ENCODE measurements around the gene TMA7B. TPM values are rescaled to one million over a fixed set of nuclear protein-coding genes. Genes with fewer than 3 reads are reported as not detected.

The TMA7B gene
- total RNA-seq, 1 donor from 2014 or later, result not detected

DNA sequence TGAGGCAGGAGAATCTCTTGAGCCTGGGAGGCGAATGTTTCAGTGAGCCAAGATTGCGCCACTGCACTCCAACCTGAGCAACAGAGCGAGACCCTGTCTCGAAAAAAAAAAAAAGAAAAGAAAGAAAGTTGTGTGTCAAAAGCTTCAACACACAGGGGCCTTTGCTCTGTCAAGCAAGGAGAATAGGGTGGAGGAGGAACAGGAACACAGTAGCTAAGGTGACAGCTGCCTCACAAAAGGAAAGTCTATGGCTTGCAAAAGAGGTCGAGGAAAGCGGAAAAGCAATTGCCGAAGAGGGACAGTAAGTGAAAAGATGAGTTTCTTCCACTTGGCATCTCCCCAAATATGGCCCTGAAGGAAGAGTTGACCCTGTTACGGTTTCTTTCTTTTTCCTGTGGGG, 26.5 kb upstream of the TMA7B start:
- TF ChIP-seq, protein P1, sequence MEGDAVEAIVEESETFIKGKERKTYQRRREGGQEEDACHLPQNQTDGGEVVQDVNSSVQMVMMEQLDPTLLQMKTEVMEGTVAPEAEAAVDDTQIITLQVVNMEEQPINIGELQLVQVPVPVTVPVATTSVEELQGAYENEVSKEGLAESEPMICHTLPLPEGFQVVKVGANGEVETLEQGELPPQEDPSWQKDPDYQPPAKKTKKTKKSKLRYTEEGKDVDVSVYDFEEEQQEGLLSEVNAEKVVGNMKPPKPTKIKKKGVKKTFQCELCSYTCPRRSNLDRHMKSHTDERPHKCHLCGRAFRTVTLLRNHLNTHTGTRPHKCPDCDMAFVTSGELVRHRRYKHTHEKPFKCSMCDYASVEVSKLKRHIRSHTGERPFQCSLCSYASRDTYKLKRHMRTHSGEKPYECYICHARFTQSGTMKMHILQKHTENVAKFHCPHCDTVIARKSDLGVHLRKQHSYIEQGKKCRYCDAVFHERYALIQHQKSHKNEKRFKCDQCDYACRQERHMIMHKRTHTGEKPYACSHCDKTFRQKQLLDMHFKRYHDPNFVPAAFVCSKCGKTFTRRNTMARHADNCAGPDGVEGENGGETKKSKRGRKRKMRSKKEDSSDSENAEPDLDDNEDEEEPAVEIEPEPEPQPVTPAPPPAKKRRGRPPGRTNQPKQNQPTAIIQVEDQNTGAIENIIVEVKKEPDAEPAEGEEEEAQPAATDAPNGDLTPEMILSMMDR (IDR thresholded peaks at IDR 0.05; ENCODE audit: borderline replicate concordance), result no peak
- no peak for DNase-seq
- H3K4me3 ChIP-seq, result no peak overlapping the region
- no peaks in the 10 kb centered on the region for H3K9me3 ChIP-seq (replicated peaks)
- no peak overlapping the region for H3K27ac ChIP-seq (replicated peaks)
- H3K27me3 ChIP-seq (ENCODE audit: low read depth), result peaks cover 68% of the 10 kb centered on the region
- no peaks in the 10 kb centered on the region for H3K36me3 ChIP-seq
- intact Hi-C loops (cut with micrococcal nuclease), result no loop called here
- H3K4me1 ChIP-seq, result no peaks in the 10 kb centered on the region

DNA sequence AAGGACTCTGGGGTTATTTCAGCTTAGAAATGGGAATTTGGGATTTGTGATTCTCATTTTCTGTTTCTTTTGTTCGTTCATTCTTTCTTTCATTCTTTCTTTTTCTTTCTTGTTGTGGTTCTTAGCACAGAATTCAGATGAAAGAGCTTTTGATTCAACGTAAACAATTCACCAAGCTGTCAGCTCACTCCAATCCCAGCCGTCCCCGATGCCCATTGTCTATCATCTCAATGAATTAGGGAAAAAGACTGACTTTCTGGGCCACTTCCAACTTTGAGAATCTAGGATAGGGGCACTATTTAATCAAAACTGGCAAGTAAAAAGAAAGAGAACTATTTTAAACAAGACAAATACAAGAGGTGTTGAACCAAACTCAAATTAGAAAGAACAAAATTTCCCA, 25.1 kb upstream of the TMA7B start:
- intact Hi-C loops (cut with micrococcal nuclease), result no loop called here
- Histone ChIP-seq H3K27me3 (ENCODE audit: low read depth) (peaks cover 57% of the 10 kb centered on the region), H3K9me3 (replicated peaks) (no peaks in the 10 kb centered on the region), H3K4me1 (no peaks in the 10 kb centered on the region), H3K36me3 (no peaks in the 10 kb centered on the region), H3K4me3 (no peak overlapping the region), H3K27ac (replicated peaks) (no peak overlapping the region)
- DNase-seq, result no peak
- TF ChIP-seq, protein P1 (IDR thresholded peaks at IDR 0.05; ENCODE audit: borderline replicate concordance), result no peak

DNA sequence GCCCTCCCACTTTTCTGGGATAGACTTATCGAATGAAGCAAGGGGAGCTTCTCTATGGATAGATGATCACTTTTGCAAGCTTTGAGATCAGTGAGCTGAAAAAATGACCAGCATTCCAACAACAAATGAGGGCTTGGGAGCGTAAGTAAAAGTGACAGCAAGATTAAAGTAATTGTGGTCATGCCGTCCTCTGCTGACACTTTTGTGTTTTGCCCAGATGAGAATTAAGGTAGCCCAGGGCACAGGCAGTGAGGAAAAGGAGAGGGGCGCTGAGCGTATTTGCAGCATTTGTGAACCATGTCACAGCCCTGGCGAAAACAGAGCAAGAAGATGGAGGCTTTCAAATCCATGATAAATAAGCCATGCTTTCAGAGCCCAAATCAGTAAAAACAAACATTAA, 24.6 kb upstream of the TMA7B start:
- Histone ChIP-seq H3K4me1 (no peaks in the 10 kb centered on the region), H3K4me3 (no peak overlapping the region), H3K9me3 (replicated peaks) (no peaks in the 10 kb centered on the region), H3K36me3 (no peaks in the 10 kb centered on the region), H3K27ac (replicated peaks) (no peak overlapping the region), H3K27me3 (ENCODE audit: low read depth) (peaks cover 52% of the 10 kb centered on the region)
- intact Hi-C loops (cut with micrococcal nuclease), result no loop called here
- TF ChIP-seq, protein P1 (IDR thresholded peaks at IDR 0.05; ENCODE audit: borderline replicate concordance), result no peak
- DNase-seq, result no peak

DNA sequence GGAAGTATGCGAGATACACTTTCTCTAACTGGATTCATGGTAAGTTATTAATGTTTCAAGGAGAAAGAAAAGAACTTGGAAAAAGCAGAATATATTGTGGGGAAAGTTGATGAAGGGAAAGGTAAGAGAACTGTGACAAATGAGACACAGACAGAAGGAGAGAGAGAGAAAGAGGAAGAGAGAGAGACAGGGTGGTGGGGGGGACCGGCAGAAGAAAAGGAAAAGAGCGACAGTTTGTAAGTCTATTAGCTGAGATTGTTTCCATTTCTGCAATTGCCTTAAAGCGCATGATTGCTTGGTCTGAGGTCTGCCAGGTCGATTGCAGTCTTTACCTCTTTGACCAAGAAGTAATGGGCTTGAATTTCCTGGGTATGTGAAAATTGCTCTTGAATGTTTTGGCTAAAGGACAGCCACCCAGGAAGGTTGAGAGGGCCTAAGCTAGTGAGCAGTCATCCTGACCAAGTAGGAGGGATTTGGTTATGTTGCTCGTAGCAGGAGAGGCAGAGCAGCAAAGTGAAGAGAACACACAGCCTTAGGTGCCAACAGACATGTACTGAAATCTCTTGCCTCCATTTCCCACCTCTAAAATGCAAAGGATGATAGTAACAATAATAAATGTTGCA, 23.6 kb upstream of the TMA7B start:
- peaks cover 42% of the 10 kb centered on the region for H3K27me3 ChIP-seq (ENCODE audit: low read depth)
- no peaks in the 10 kb centered on the region for H3K36me3 ChIP-seq
- no peak for DNase-seq
- no peaks in the 10 kb centered on the region for H3K9me3 ChIP-seq (replicated peaks)
- intact Hi-C loops (cut with micrococcal nuclease), result no loop called here
- H3K27ac ChIP-seq (replicated peaks), result no peak overlapping the region
- TF ChIP-seq, protein P1 (IDR thresholded peaks at IDR 0.05; ENCODE audit: borderline replicate concordance), result no peak
- no peak overlapping the region for H3K4me3 ChIP-seq
- no peaks in the 10 kb centered on the region for H3K4me1 ChIP-seq

DNA sequence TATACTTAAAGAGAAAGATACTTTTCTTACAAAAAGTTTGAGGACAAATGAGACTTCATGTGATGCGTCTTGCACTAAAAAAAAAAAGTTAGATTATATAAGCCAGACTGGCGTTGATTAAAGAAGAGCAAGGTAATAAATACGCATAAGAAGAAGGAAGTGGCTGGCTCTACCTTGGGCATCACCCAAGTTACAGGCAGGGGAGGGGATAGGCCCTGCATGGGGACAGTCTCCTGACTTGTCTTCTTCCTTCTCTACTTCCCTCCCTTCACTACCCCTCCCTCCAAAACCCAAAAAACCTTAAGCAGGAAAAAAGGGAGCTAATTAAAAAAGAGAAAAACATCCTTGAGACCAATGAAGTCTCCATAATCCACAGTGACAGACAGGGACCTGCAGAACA, 22.3 kb upstream of the TMA7B start:
- Histone ChIP-seq H3K36me3 (no peaks in the 10 kb centered on the region), H3K4me1 (no peaks in the 10 kb centered on the region), H3K4me3 (no peak overlapping the region), H3K9me3 (replicated peaks) (no peaks in the 10 kb centered on the region), H3K27me3 (ENCODE audit: low read depth) (peaks cover 33% of the 10 kb centered on the region), H3K27ac (replicated peaks) (no peak overlapping the region)
- no peak for DNase-seq
- TF ChIP-seq, protein P1 (IDR thresholded peaks at IDR 0.05; ENCODE audit: borderline replicate concordance), result no peak
- intact Hi-C loops (cut with micrococcal nuclease), result no loop called here
